ENCODE results near the gene ZDHHC17.

ZDHHC17 gene

DNA sequence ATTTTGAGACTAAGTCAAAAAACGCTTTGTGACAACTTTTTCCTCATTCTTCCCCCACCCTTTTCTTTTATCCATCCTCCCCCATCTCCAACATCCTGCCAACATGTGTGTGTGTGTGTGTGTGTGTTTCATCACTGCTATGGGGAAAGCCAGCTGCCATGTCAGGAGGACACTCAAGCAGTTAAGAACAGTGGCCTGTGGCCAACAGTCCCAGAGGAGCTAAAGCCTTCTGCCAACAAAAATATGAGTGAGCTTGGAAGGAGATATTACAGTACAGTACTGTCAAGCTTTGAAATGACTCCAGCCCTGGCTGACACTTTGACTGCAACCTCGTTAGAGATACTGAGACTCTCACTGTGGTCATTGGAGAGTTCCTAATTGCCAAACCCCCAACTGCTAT lies 119.9 kb downstream of the ZDHHC17 start:
- H3K23ac ChIP-seq (ENCODE audit: low read length in 2 of 2), result no peak overlapping the region
- H3K4ac ChIP-seq (ENCODE audit: low read depth in 1 of 2, low read length in 2 of 2), result no peak overlapping the region
- H2BK12ac ChIP-seq (ENCODE audit: low read length in 2 of 2), result no peak overlapping the region
- WGBS, result 33% methylated on average over 1 of the region's 2 CpGs
- H3K4me2 ChIP-seq (ENCODE audit: low read length, poor library complexity, severe bottlenecking), result no peak overlapping the region
- H3K18ac ChIP-seq (ENCODE audit: low read depth in 1 of 2, low read length in 2 of 2), result no peak overlapping the region
- H3K9me3 ChIP-seq (ENCODE audit: control insufficient read depth, low read length), result no peaks in the 10 kb centered on the region
- no peak overlapping the region for H2BK120ac ChIP-seq (ENCODE audit: low read depth, low read length)
- no peak overlapping the region for H3K27ac ChIP-seq (ENCODE audit: low read length, poor library complexity, severe bottlenecking)
- H2BK15ac ChIP-seq (ENCODE audit: low read depth, poor library complexity, severe bottlenecking), result no peak overlapping the region
- no peaks in the 10 kb centered on the region for H3K79me1 ChIP-seq (replicated peaks; ENCODE audit: low read length, poor library complexity, severe bottlenecking)
- peaks cover 5% of the 10 kb centered on the region for H3K4me1 ChIP-seq (ENCODE audit: control insufficient read depth, insufficient read depth, low read depth, low read length)
- no peak overlapping the region for H2AFZ ChIP-seq (ENCODE audit: low read depth, low read length)
- H2BK5ac ChIP-seq (ENCODE audit: low read depth, low read length, poor library complexity, severe bottlenecking), result no peak overlapping the region
- no peak overlapping the region for H3K14ac ChIP-seq (ENCODE audit: low read length in 2 of 2)
- DNase-seq, result peak; percentile 55
- H3K27me3 ChIP-seq (ENCODE audit: control insufficient read depth in 1 of 2, insufficient read depth in 1 of 2, low read length in 2 of 2), result no peaks in the 10 kb centered on the region
- no peak overlapping the region for H3K4me3 ChIP-seq (ENCODE audit: insufficient read depth in 1 of 2, low read depth in 1 of 2, low read length in 2 of 2)
- no peak overlapping the region for H3K9ac ChIP-seq (ENCODE audit: low read length)
- H3K36me3 ChIP-seq (ENCODE audit: control insufficient read depth in 1 of 2, insufficient read depth in 2 of 2, low read depth in 1 of 2, low read length in 2 of 2), result no peaks in the 10 kb centered on the region
- H2AK5ac ChIP-seq (ENCODE audit: low read length, severe bottlenecking), result no peak overlapping the region
- H4K8ac ChIP-seq (ENCODE audit: low read length), result no peak overlapping the region
- H4K91ac ChIP-seq (ENCODE audit: low read length), result no peak overlapping the region

DNA sequence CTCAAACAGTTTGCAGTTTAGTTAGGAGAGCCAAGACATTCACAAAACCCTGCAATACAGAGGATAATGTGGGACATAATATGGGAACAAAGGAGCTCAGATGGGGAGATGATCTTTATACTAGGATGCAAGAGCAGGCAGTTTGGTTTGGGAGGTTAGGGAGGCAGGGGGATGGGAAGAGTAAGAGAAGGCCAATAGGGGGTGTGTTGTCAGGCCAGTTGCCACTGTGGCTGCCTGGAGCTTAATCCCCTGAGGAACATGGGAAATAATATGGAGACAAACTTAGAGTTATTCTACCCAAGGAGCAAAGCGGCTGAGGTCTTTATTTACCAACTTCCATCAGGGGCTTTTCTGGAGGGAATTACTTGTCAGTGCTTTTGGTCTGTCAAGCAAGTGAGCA lies 124.9 kb downstream of the ZDHHC17 start:
- Histone ChIP-seq H2BK5ac (ENCODE audit: low read depth, low read length, poor library complexity, severe bottlenecking) (no peak overlapping the region), H3K23ac (ENCODE audit: low read length in 2 of 2) (no peak overlapping the region), H3K27ac (ENCODE audit: low read length, poor library complexity, severe bottlenecking) (no peak overlapping the region), H3K4me3 (ENCODE audit: insufficient read depth in 1 of 2, low read depth in 1 of 2, low read length in 2 of 2) (no peak overlapping the region), H3K4me2 (ENCODE audit: low read length, poor library complexity, severe bottlenecking) (no peak overlapping the region), H3K36me3 (ENCODE audit: control insufficient read depth in 1 of 2, insufficient read depth in 2 of 2, low read depth in 1 of 2, low read length in 2 of 2) (no peaks in the 10 kb centered on the region), H4K8ac (ENCODE audit: low read length) (no peak overlapping the region), H3K27me3 (ENCODE audit: control insufficient read depth in 1 of 2, insufficient read depth in 1 of 2, low read length in 2 of 2) (peaks cover 0 to 7% of the 10 kb centered on the region in 2 experiments), H3K9ac (ENCODE audit: low read length) (no peak overlapping the region), H2BK15ac (ENCODE audit: low read depth, poor library complexity, severe bottlenecking) (no peak overlapping the region), H3K9me3 (ENCODE audit: control insufficient read depth, low read length) (peaks cover 9% of the 10 kb centered on the region), H2AFZ (ENCODE audit: low read depth, low read length) (no peak overlapping the region), H3K14ac (ENCODE audit: low read length in 2 of 2) (peak overlapping the region in 1 of 2 experiments; percentile 55), H2AK5ac (ENCODE audit: low read length, severe bottlenecking) (no peak overlapping the region), H3K18ac (ENCODE audit: low read depth in 1 of 2, low read length in 2 of 2) (no peak overlapping the region), H4K91ac (ENCODE audit: low read length) (no peak overlapping the region), H2BK12ac (ENCODE audit: low read length in 2 of 2) (no peak overlapping the region), H3K4me1 (ENCODE audit: control insufficient read depth, insufficient read depth, low read depth, low read length) (no peaks in the 10 kb centered on the region), H3K4ac (ENCODE audit: low read depth in 1 of 2, low read length in 2 of 2) (no peak overlapping the region), H2BK120ac (ENCODE audit: low read depth, low read length) (no peak overlapping the region), H3K79me1 (replicated peaks; ENCODE audit: low read length, poor library complexity, severe bottlenecking) (no peaks in the 10 kb centered on the region)
- DNase-seq, result no peak
- WGBS, result 100% methylated on average over 1 of the region's 1 CpG

- H3K9me3 ChIP-seq (ENCODE audit: control insufficient read depth, low read length), result peaks cover 20% of the 10 kb centered on the region
- no peak overlapping the region for H2AFZ ChIP-seq (ENCODE audit: low read depth, low read length)
- H3K23ac ChIP-seq (ENCODE audit: low read length in 2 of 2), result no peak overlapping the region
- H3K4ac ChIP-seq (ENCODE audit: low read depth in 1 of 2, low read length in 2 of 2), result no peak overlapping the region
- H3K4me1 ChIP-seq (ENCODE audit: control insufficient read depth, insufficient read depth, low read depth, low read length), result no peaks in the 10 kb centered on the region
- no peak for DNase-seq
- H2BK12ac ChIP-seq (ENCODE audit: low read length in 2 of 2), result no peak overlapping the region
- WGBS, result 63% methylated on average over 4 of the region's 8 CpGs
- H2AK5ac ChIP-seq (ENCODE audit: low read length, severe bottlenecking), result no peak overlapping the region
- no peak overlapping the region for H2BK120ac ChIP-seq (ENCODE audit: low read depth, low read length)
- no peak overlapping the region for H3K14ac ChIP-seq (ENCODE audit: low read length in 2 of 2)
- no peak overlapping the region for H2BK5ac ChIP-seq (ENCODE audit: low read depth, low read length, poor library complexity, severe bottlenecking)
- H3K36me3 ChIP-seq (ENCODE audit: control insufficient read depth in 1 of 2, insufficient read depth in 2 of 2, low read depth in 1 of 2, low read length in 2 of 2), result no peaks in the 10 kb centered on the region
- H3K27me3 ChIP-seq (ENCODE audit: control insufficient read depth in 1 of 2, insufficient read depth in 1 of 2, low read length in 2 of 2), result peaks cover 0 to 7% of the 10 kb centered on the region in 2 experiments
- H2BK15ac ChIP-seq (ENCODE audit: low read depth, poor library complexity, severe bottlenecking), result no peak overlapping the region
- H3K9ac ChIP-seq (ENCODE audit: low read length), result no peak overlapping the region
- no peak overlapping the region for H4K91ac ChIP-seq (ENCODE audit: low read length)
- H3K79me1 ChIP-seq (replicated peaks; ENCODE audit: low read length, poor library complexity, severe bottlenecking), result no peaks in the 10 kb centered on the region
- H3K4me2 ChIP-seq (ENCODE audit: low read length, poor library complexity, severe bottlenecking), result no peak overlapping the region
- H3K4me3 ChIP-seq (ENCODE audit: insufficient read depth in 1 of 2, low read depth in 1 of 2, low read length in 2 of 2), result no peak overlapping the region
- no peak overlapping the region for H4K8ac ChIP-seq (ENCODE audit: low read length)
- no peak overlapping the region for H3K18ac ChIP-seq (ENCODE audit: low read depth in 1 of 2, low read length in 2 of 2)
- H3K27ac ChIP-seq (ENCODE audit: low read length, poor library complexity, severe bottlenecking), result no peak overlapping the region
These were observed 126.5 kb downstream of the ZDHHC17 start for GRCh38 chr12:76890151-76891143.

GRCh38 chr12:76891609-76892008 lies 127.7 kb downstream of the ZDHHC17 start:
- Histone ChIP-seq H3K36me3 (ENCODE audit: control insufficient read depth in 1 of 2, insufficient read depth in 2 of 2, low read depth in 1 of 2, low read length in 2 of 2) (no peaks in the 10 kb centered on the region), H3K23ac (ENCODE audit: low read length in 2 of 2) (no peak overlapping the region), H2AK5ac (ENCODE audit: low read length, severe bottlenecking) (no peak overlapping the region), H2BK12ac (ENCODE audit: low read length in 2 of 2) (no peak overlapping the region), H3K9ac (ENCODE audit: low read length) (no peak overlapping the region), H4K8ac (ENCODE audit: low read length) (no peak overlapping the region), H2BK120ac (ENCODE audit: low read depth, low read length) (no peak overlapping the region), H2AFZ (ENCODE audit: low read depth, low read length) (no peak overlapping the region), H3K79me1 (replicated peaks; ENCODE audit: low read length, poor library complexity, severe bottlenecking) (no peaks in the 10 kb centered on the region), H3K4me2 (ENCODE audit: low read length, poor library complexity, severe bottlenecking) (no peak overlapping the region), H3K27me3 (ENCODE audit: control insufficient read depth in 1 of 2, insufficient read depth in 1 of 2, low read length in 2 of 2) (peaks cover 0 to 7% of the 10 kb centered on the region in 2 experiments), H3K4ac (ENCODE audit: low read depth in 1 of 2, low read length in 2 of 2) (no peak overlapping the region), H4K91ac (ENCODE audit: low read length) (no peak overlapping the region), H2BK5ac (ENCODE audit: low read depth, low read length, poor library complexity, severe bottlenecking) (no peak overlapping the region), H3K4me1 (ENCODE audit: control insufficient read depth, insufficient read depth, low read depth, low read length) (no peaks in the 10 kb centered on the region), H3K4me3 (ENCODE audit: insufficient read depth in 1 of 2, low read depth in 1 of 2, low read length in 2 of 2) (no peak overlapping the region), H3K9me3 (ENCODE audit: control insufficient read depth, low read length) (peaks cover 29% of the 10 kb centered on the region), H3K27ac (ENCODE audit: low read length, poor library complexity, severe bottlenecking) (no peak overlapping the region), H3K14ac (ENCODE audit: low read length in 2 of 2) (no peak overlapping the region), H3K18ac (ENCODE audit: low read depth in 1 of 2, low read length in 2 of 2) (no peak overlapping the region), H2BK15ac (ENCODE audit: low read depth, poor library complexity, severe bottlenecking) (no peak overlapping the region)
- 97% methylated on average over 2 of the region's 3 CpGs for WGBS
- DNase-seq, result no peak
